ENCODE data around the gene ISYNA1.

DNA sequence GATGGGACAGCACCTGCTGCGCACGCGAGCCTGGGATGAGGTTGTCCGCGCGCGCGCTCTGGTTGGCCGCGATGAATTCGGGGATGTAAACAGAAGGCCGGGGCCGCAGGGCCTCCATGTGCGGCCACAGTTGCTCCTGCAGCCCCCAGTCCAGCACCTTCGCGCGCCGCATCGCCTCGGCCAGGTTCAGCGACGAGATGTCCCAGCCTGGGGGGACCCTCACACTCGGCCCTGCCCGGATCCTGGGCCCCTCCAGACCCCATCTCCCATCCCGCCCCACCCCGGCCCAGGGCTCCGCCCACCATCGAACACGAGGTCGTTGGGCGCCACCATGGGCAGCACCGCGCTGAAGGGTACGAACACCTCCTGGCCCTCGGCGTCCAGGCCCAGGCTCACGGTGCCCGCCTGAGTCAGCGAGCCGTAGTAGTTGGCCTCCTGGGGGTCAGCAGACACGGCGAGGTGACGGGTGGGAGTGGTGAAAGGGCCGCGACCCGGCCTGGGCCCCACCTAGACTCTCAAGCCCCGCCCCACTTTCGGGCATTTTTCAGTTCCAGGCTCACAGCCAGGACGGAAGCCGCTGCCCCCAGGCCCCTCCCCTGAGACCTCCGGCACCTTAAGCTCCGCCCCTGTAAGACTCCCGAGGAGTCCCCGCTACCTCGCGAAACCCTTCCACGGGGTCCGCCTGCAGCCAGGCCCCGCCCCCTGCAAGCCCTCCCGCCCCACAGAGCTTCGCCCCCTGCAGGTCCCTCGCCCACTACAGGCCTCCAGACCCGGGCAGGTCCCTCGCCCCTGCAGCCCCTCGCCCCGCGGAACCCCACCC is 1.1 kb downstream of the ISYNA1 start:
- TF ChIP-seq, protein P1, sequence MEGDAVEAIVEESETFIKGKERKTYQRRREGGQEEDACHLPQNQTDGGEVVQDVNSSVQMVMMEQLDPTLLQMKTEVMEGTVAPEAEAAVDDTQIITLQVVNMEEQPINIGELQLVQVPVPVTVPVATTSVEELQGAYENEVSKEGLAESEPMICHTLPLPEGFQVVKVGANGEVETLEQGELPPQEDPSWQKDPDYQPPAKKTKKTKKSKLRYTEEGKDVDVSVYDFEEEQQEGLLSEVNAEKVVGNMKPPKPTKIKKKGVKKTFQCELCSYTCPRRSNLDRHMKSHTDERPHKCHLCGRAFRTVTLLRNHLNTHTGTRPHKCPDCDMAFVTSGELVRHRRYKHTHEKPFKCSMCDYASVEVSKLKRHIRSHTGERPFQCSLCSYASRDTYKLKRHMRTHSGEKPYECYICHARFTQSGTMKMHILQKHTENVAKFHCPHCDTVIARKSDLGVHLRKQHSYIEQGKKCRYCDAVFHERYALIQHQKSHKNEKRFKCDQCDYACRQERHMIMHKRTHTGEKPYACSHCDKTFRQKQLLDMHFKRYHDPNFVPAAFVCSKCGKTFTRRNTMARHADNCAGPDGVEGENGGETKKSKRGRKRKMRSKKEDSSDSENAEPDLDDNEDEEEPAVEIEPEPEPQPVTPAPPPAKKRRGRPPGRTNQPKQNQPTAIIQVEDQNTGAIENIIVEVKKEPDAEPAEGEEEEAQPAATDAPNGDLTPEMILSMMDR (IDR thresholded peaks at IDR 0.05; ENCODE audit: insufficient read depth, low read depth, low read length), result no peak
- TF ChIP-seq EZH2 (IDR thresholded peaks at IDR 0.05; ENCODE audit: insufficient read depth, low read length), result no peak

Measured in astrocyte (in vitro differentiated cells and primary cell).